GM23338 (cell line): Measurements from ENCODE around the gene CD4. TPM values are rescaled to one million over a fixed set of nuclear protein-coding genes. Genes with fewer than 3 reads are reported as not detected.

ENCODE experiments used
- ATAC-seq: fragments of 200-7000 bp; cut with Tn5 transposase; 3 replicates; pipeline ENCODE4 v1.9.1; 2020
- DNase-seq: peaks from one replicate; pipeline ENCODE4 v3.0.0-alpha.2; 2015; ENCODE audit warnings: low spot score
- H2AFZ ChIP-seq: fragments of 200-600 bp; sonication (generic); 2 replicates; pipeline ENCODE4 v1.8.0; 2016; ENCODE audit warnings: antibody characterized with exemption, mild to moderate bottlenecking, moderate library complexity
- H3F3A ChIP-seq: fragments of 200-600 bp; sonication (generic); replicated peaks from 2 replicates; pipeline ENCODE4 v1.8.0; 2017; ENCODE audit warnings: antibody characterized with exemption, mixed run types, low read depth
- H3K27ac ChIP-seq: fragments of 200-600 bp; sonication (generic); 2 replicates; pipeline ENCODE4 v1.6.1; 2016; ENCODE audit warnings: low read depth
- H3K27me3 ChIP-seq: fragments of 200-600 bp; sonication (generic); 2 replicates; pipeline ENCODE4 v1.8.0; 2016; ENCODE audit warnings: mild to moderate bottlenecking, mixed run types, moderate library complexity; ENCODE audit not compliant: insufficient read depth
- H3K36me3 ChIP-seq: fragments of 200-600 bp; sonication (generic); 2 replicates; pipeline ENCODE4 v1.8.0; 2016; ENCODE audit warnings: mild to moderate bottlenecking; ENCODE audit not compliant: insufficient read depth
- H3K4me1 ChIP-seq: fragments of 200-600 bp; sonication (generic); 2 replicates; pipeline ENCODE4 v1.8.0; 2016; ENCODE audit warnings: mild to moderate bottlenecking, moderate library complexity; ENCODE audit not compliant: insufficient read depth
- H3K4me2 ChIP-seq: fragments of 200-600 bp; sonication (generic); 2 replicates; pipeline ENCODE4 v1.7.1; 2017; ENCODE audit warnings: mixed run types
- H3K4me3 ChIP-seq: fragments of 200-600 bp; sonication (generic); 2 replicates; pipeline ENCODE4 v1.6.1; 2016; ENCODE audit warnings: mixed run types
- H3K79me2 ChIP-seq: fragments of 200-600 bp; sonication (generic); replicated peaks from 2 replicates; pipeline ENCODE4 v1.8.0; 2017; ENCODE audit warnings: mild to moderate bottlenecking; ENCODE audit not compliant: insufficient read depth
- H3K9me2 ChIP-seq: fragments of 200-600 bp; sonication (generic); 2 replicates; pipeline ENCODE4 v1.8.0; 2017; ENCODE audit not compliant: insufficient read depth
- H4K20me1 ChIP-seq: fragments of 200-600 bp; sonication (generic); replicated peaks from 2 replicates; pipeline ENCODE4 v1.8.0; 2017; ENCODE audit warnings: mild to moderate bottlenecking; ENCODE audit not compliant: insufficient read depth
- H3K27ac Mint-ChIP-seq: 2 replicates; pipeline ENCODE4 v1.8.0; 2020; ENCODE audit warnings: inconsistent platforms, mild to moderate bottlenecking, moderate library complexity, mixed read lengths
- H3K27me3 Mint-ChIP-seq: 3 replicates; pipeline ENCODE4 v1.8.0; 2022; ENCODE audit warnings: low read depth, mild to moderate bottlenecking, moderate library complexity, mixed read lengths, inconsistent platforms; ENCODE audit not compliant: insufficient read depth, poor library complexity
- H3K36me3 Mint-ChIP-seq: 3 replicates; pipeline ENCODE4 v1.8.0; 2021; ENCODE audit warnings: low read depth, mild to moderate bottlenecking, inconsistent platforms, moderate library complexity, mixed read lengths
- H3K4me1 Mint-ChIP-seq: 3 replicates; pipeline ENCODE4 v1.8.0; 2020; ENCODE audit warnings: mild to moderate bottlenecking, inconsistent platforms, mixed read lengths
- H3K4me3 Mint-ChIP-seq: 3 replicates; pipeline ENCODE4 v1.8.0; 2021; ENCODE audit warnings: moderate library complexity, mild to moderate bottlenecking, inconsistent platforms, mixed read lengths
- H3K9me3 Mint-ChIP-seq: 3 replicates; pipeline ENCODE4 v1.8.0; 2020; ENCODE audit warnings: moderate library complexity, mild to moderate bottlenecking, inconsistent platforms, mixed read lengths
- CREB1 ChIP-seq: fragments of 250-450 bp; sonication (Bioruptor Pico); IDR thresholded peaks from 2 replicates; pipeline ENCODE4 v1.5.0; 2020; ENCODE audit warnings: low read depth, mild to moderate bottlenecking, moderate library complexity
- EZH2 ChIP-seq: fragments of 200-600 bp; sonication (generic); IDR thresholded peaks from one replicate; pipeline ENCODE4 v1.8.0; 2017; ENCODE audit warnings: antibody characterized with exemption, mild to moderate bottlenecking, low read depth; ENCODE audit not compliant: unreplicated experiment
- EZH2phosphoT487 ChIP-seq: fragments of 200-600 bp; sonication (generic); IDR thresholded peaks from one replicate; pipeline ENCODE4 v1.8.1; 2018; ENCODE audit warnings: antibody characterized with exemption; ENCODE audit not compliant: unreplicated experiment
- JUNB ChIP-seq: IDR thresholded peaks from one replicate; pipeline ENCODE4 v1.6.1; 2016; ENCODE audit warnings: antibody characterized with exemption; ENCODE audit not compliant: unreplicated experiment
- NANOG ChIP-seq: IDR thresholded peaks from 2 replicates; pipeline ENCODE4 v1.6.1; 2016; ENCODE audit warnings: antibody characterized with exemption, borderline replicate concordance
- POLR2AphosphoS5 ChIP-seq: IDR thresholded peaks from 2 replicates; pipeline ENCODE4 v1.6.1; 2016; ENCODE audit warnings: antibody characterized with exemption, low read depth
- STAT1 ChIP-seq: IDR thresholded peaks from one replicate; pipeline ENCODE4 v1.6.1; 2016; ENCODE audit warnings: antibody characterized with exemption; ENCODE audit not compliant: unreplicated experiment
- ZNF114 ChIP-seq: fragments of 250-450 bp; sonication (Bioruptor Pico); IDR thresholded peaks from 2 replicates; pipeline ENCODE4 v1.5.0; 2020; ENCODE audit warnings: mild to moderate bottlenecking, moderate library complexity
- ZNF331 ChIP-seq: fragments of 250-450 bp; sonication (Bioruptor Pico); IDR thresholded peaks from 2 replicates; pipeline ENCODE4 v1.5.0; 2020; ENCODE audit warnings: low read depth, mild to moderate bottlenecking, moderate library complexity
- polyA plus RNA-seq: library from polyadenylated mRNA; unstranded; fragments of >200 nt; fragmentation: Nextera tagmentation; extraction: Ambion mirVana; gene quantifications from 2 replicates; pipeline ENCODE4 v1.2.1, GENCODE V29; 2016
- total RNA-seq: library from RNA; depleted of rRNA; stranded (reverse); fragments of >200 nt; shearing (Covaris generic); gene quantifications from 2 replicates; pipeline ENCODE4 v1.2.3, GENCODE V29; 2014
- TF ChIP-seq, protein P1 (sequence below): IDR thresholded peaks from one replicate; pipeline ENCODE4 v1.6.1; 2018; ENCODE audit warnings: antibody characterized with exemption; ENCODE audit not compliant: unreplicated experiment
- TF ChIP-seq, protein P2 (sequence below): IDR thresholded peaks from 2 replicates; pipeline ENCODE4 v1.6.1; 2016; ENCODE audit warnings: antibody characterized with exemption
- TF ChIP-seq, protein P3 (sequence below), 2 experiments: fragments of 200-600 bp in 1 of 2; sonication (generic) in 1 of 2; conservative IDR thresholded peaks; 2 replicates each; pipeline versions ENCODE4 v1.5.1 to v1.6.1; 2016 to 2017; ENCODE audit warnings: antibody characterized with exemption in 2 of 2, low read depth in 2 of 2, mild to moderate bottlenecking in 2 of 2, moderate library complexity in 1 of 2

The CD4 gene
- total and polyA plus RNA-seq, 2 experiments from 2014 or later = 1.5 to 2.0 TPM

DNA sequence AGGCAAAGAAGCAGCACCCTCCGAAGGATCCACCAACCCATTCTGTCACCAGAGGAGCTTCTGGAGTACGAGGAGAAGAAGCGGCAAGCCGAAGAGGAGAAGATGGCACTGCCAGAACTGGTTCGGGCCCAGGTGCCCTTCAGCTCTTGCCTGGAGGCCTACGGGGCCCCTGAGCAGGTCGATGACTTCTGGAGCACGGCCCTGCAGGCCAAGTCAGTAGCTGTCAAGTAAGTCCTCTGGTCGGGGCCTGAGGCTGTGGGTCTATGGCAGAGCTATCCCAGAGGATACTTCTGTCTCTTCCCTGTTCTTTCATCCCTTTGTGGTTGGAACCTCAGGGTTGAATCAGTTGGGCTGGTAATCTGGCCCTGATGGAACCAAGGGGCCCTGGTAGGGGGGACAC is 72.1 kb downstream of the CD4 start (continued):
- TF ChIP-seq, protein P1, sequence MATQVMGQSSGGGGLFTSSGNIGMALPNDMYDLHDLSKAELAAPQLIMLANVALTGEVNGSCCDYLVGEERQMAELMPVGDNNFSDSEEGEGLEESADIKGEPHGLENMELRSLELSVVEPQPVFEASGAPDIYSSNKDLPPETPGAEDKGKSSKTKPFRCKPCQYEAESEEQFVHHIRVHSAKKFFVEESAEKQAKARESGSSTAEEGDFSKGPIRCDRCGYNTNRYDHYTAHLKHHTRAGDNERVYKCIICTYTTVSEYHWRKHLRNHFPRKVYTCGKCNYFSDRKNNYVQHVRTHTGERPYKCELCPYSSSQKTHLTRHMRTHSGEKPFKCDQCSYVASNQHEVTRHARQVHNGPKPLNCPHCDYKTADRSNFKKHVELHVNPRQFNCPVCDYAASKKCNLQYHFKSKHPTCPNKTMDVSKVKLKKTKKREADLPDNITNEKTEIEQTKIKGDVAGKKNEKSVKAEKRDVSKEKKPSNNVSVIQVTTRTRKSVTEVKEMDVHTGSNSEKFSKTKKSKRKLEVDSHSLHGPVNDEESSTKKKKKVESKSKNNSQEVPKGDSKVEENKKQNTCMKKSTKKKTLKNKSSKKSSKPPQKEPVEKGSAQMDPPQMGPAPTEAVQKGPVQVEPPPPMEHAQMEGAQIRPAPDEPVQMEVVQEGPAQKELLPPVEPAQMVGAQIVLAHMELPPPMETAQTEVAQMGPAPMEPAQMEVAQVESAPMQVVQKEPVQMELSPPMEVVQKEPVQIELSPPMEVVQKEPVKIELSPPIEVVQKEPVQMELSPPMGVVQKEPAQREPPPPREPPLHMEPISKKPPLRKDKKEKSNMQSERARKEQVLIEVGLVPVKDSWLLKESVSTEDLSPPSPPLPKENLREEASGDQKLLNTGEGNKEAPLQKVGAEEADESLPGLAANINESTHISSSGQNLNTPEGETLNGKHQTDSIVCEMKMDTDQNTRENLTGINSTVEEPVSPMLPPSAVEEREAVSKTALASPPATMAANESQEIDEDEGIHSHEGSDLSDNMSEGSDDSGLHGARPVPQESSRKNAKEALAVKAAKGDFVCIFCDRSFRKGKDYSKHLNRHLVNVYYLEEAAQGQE = no peak
- no peak for TF ChIP-seq ZNF114 (CRISPR knock-in tag)
- TF ChIP-seq, protein P2, sequence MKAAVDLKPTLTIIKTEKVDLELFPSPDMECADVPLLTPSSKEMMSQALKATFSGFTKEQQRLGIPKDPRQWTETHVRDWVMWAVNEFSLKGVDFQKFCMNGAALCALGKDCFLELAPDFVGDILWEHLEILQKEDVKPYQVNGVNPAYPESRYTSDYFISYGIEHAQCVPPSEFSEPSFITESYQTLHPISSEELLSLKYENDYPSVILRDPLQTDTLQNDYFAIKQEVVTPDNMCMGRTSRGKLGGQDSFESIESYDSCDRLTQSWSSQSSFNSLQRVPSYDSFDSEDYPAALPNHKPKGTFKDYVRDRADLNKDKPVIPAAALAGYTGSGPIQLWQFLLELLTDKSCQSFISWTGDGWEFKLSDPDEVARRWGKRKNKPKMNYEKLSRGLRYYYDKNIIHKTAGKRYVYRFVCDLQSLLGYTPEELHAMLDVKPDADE = no peak
- TF ChIP-seq JUNB = no peak
- TF ChIP-seq EZH2phosphoT487 = no peak
- no peak for TF ChIP-seq ZNF331

DNA sequence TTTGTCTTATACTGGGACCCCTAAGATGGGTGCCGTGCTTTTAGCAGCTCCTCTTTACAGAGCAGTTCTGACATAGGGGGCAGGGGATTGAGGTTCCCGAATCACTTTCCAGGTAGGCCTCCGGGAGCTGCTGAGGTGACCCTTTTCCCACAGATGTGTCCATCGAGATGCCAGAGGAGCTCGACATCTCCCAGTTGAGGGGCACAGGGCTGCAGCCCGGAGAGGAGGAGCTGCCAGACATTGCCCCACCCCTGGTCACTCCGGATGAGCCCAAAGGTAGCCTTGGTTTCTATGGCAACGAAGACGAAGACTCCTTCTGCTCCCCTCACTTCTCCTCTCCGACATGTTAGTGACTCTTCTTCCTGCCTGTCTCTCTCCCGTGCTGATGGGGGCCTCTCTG is 73.7 kb downstream of the CD4 start:
- DNase-seq (no peak), ATAC-seq (no peak)
- Histone ChIP-seq H3K27me3 (no peaks in the 10 kb centered on the region), H4K20me1 (peaks cover 4% of the 10 kb centered on the region; the same call in 1 of the 2 replicates), H3F3A (peaks cover 16% of the 10 kb centered on the region), H3K79me2 (peaks cover 7% of the 10 kb centered on the region), H2AFZ (no peak overlapping the region), H3K36me3 (peaks cover 8% of the 10 kb centered on the region), H3K4me1 (peaks cover 17% of the 10 kb centered on the region), H3K4me2 (no peak overlapping the region), H3K27ac (no peak overlapping the region), H3K9me2 (no peaks in the 10 kb centered on the region), H3K4me3 (no peak overlapping the region)
- Mint-ChIP-seq H3K4me1 (peaks cover 14% of the 10 kb centered on the region), H3K9me3 (no peaks in the 10 kb centered on the region; the same call in 2 of the 3 replicates), H3K36me3 (peaks cover 73% of the 10 kb centered on the region), H3K27ac (no peak overlapping the region), H3K4me3 (peak overlapping the region; percentile 12; the same call in 1 of the 3 replicates), H3K27me3 (peaks cover 16% of the 10 kb centered on the region)
- TF ChIP-seq CREB1 (CRISPR knock-in tag) (no peak), NANOG (no peak), EZH2phosphoT487 (no peak), EZH2 (no peak), JUNB (no peak), POLR2AphosphoS5 (no peak), ZNF331 (no peak), STAT1 (no peak)
- TF ChIP-seq, protein P1 = no peak
- TF ChIP-seq, protein P3, sequence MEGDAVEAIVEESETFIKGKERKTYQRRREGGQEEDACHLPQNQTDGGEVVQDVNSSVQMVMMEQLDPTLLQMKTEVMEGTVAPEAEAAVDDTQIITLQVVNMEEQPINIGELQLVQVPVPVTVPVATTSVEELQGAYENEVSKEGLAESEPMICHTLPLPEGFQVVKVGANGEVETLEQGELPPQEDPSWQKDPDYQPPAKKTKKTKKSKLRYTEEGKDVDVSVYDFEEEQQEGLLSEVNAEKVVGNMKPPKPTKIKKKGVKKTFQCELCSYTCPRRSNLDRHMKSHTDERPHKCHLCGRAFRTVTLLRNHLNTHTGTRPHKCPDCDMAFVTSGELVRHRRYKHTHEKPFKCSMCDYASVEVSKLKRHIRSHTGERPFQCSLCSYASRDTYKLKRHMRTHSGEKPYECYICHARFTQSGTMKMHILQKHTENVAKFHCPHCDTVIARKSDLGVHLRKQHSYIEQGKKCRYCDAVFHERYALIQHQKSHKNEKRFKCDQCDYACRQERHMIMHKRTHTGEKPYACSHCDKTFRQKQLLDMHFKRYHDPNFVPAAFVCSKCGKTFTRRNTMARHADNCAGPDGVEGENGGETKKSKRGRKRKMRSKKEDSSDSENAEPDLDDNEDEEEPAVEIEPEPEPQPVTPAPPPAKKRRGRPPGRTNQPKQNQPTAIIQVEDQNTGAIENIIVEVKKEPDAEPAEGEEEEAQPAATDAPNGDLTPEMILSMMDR (conservative IDR thresholded peaks at IDR 0.05; ENCODE audit: low read depth in 2 of 2) = no peak
